GM12878 (cell line): Measurements from ENCODE around the gene BCL2. TPM values are rescaled to one million over a fixed set of nuclear protein-coding genes. Genes with fewer than 3 reads are reported as not detected.

Source experiments
- ATAC-seq: fragments of 200-7000 bp; cut with Tn5 transposase; 3 replicates; pipeline ENCODE4 v1.9.1; 2020; ENCODE audit warnings: mild to moderate bottlenecking, moderate library complexity
- BruUV-seq: library from RNA; stranded (reverse); fragments of 400-500 nt; replicated peaks from 2 replicates; lab custom pipeline; 2021; lab: Mats Ljungman, UMichigan
- CTCF ChIA-PET: fragments of 300-600 bp; sonication (Branson Sonifier 250); formaldehyde crosslinking; extraction: SDS; loops from one replicate; lab custom pipeline; 2021; ENCODE audit warnings: inconsistent platforms; lab: Yijun Ruan, JAX
- POLR2A ChIA-PET: fragments of 350-600 bp; formaldehyde crosslinking; extraction: SDS; loops from one replicate; lab custom pipeline; 2021; ENCODE audit warnings: inconsistent platforms; lab: Charles Lee
- RAD21 ChIA-PET: fragments of 300-600 bp; sonication (Branson Sonifier 250); formaldehyde crosslinking; loops from one replicate; lab custom pipeline; 2023; ENCODE audit warnings: antibody characterized with exemption; ENCODE audit not compliant: unreplicated experiment; lab: Charles Lee
- SMC1A ChIA-PET: fragments of 300-600 bp; sonication (Branson Sonifier 250); formaldehyde crosslinking; loops from one replicate; lab custom pipeline; 2023; ENCODE audit not compliant: unreplicated experiment, uncharacterized antibody; lab: Charles Lee
- DNase-seq: peaks from one replicate; pipeline ENCODE4 v3.0.0-alpha.2; 2011; ENCODE audit warnings: low read depth, low spot score
- FAIRE-seq: peaks from 3 replicates; lab custom pipeline; 2011; peaks lifted over from hg19 to GRCh38; lab: Jason Lieb, UNC
- H2AFZ ChIP-seq: 2 replicates; pipeline ENCODE4 v1.6.0; 2011; ENCODE audit warnings: low read depth, low read length, control low read depth; ENCODE audit not compliant: control insufficient read depth
- H3K27ac ChIP-seq: 2 replicates; pipeline ENCODE4 v1.5.1; 2011; ENCODE audit warnings: control low read depth; ENCODE audit not compliant: control insufficient read depth, insufficient read depth
- H3K27me3 ChIP-seq, 2 experiments: replicated peaks in 1 of 2; 2 replicates each; pipeline versions ENCODE4 v1.6.0 to v1.6.1; 2011; ENCODE audit warnings: low read length in 1 of 2; ENCODE audit not compliant: control insufficient read depth in 2 of 2, insufficient read depth in 2 of 2
- H3K36me3 ChIP-seq, 2 experiments: 2 replicates each; pipeline ENCODE4 v1.5.1; 2011; ENCODE audit warnings: low read length in 1 of 2; ENCODE audit not compliant: control insufficient read depth in 2 of 2, insufficient read depth in 2 of 2
- H3K4me1 ChIP-seq: 2 replicates; pipeline ENCODE4 v1.6.1; 2011; ENCODE audit warnings: mild to moderate bottlenecking, low read length, moderate library complexity, mixed read lengths; ENCODE audit not compliant: control insufficient read depth, insufficient read depth
- H3K4me2 ChIP-seq: 2 replicates; pipeline ENCODE4 v1.6.0; 2011; ENCODE audit warnings: control low read depth; ENCODE audit not compliant: control insufficient read depth, insufficient read depth
- H3K4me3 ChIP-seq: fragments of 200-600 bp; sonication (generic); 2 replicates; pipeline ENCODE4 v1.5.1; 2016
- H3K79me2 ChIP-seq: 2 replicates; pipeline ENCODE4 v1.6.0; 2011; ENCODE audit warnings: low read length; ENCODE audit not compliant: control insufficient read depth, insufficient read depth
- H3K9ac ChIP-seq: 2 replicates; pipeline ENCODE4 v1.8.0; 2011; ENCODE audit warnings: low read length, control low read depth, mixed read lengths; ENCODE audit not compliant: control insufficient read depth, insufficient read depth
- H3K9me3 ChIP-seq: replicated peaks from 3 replicates; pipeline ENCODE4 v1.5.1; 2011; ENCODE audit warnings: mild to moderate bottlenecking, low read length; ENCODE audit not compliant: control insufficient read depth, insufficient read depth
- H4K20me1 ChIP-seq: 2 replicates; pipeline ENCODE4 v1.6.0; 2011; ENCODE audit not compliant: control insufficient read depth, insufficient read depth
- HSF1 ChIP-seq: fragments of 150-350 bp; IDR thresholded peaks from 2 replicates; pipeline ENCODE4 v1.6.1; 2014; ENCODE audit warnings: mild to moderate bottlenecking, low read depth, low read length
- NFYA ChIP-seq: IDR thresholded peaks from 2 replicates; pipeline ENCODE4 v1.6.1; 2011; ENCODE audit warnings: low read depth, mild to moderate bottlenecking, low read length, improper control_type of control experiment, borderline replicate concordance
- RCOR1 ChIP-seq: conservative IDR thresholded peaks from 2 replicates; pipeline ENCODE4 v1.6.1; 2012; ENCODE audit warnings: low read depth, low read length, improper control_type of control experiment
- SMAD5 ChIP-seq: IDR thresholded peaks from 2 replicates; pipeline ENCODE4 v1.6.1; 2016; ENCODE audit warnings: antibody characterized with exemption, low read depth
- SP1 ChIP-seq: IDR thresholded peaks from one replicate; pipeline ENCODE4 v1.6.1; 2011; ENCODE audit warnings: low read depth, low read length
- TBL1XR1 ChIP-seq: IDR thresholded peaks from 2 replicates; pipeline ENCODE4 v1.6.1; 2012; ENCODE audit warnings: low read depth, low read length, improper control_type of control experiment
- ZNF687 ChIP-seq: fragments of 450-650 bp; IDR thresholded peaks from 2 replicates; pipeline ENCODE4 v1.6.1; 2017; ENCODE audit warnings: mild to moderate bottlenecking, moderate library complexity
- WGBS: methylation state at CpG from one replicate; pipeline ENCODE4 v1.1.6; 2016; ENCODE audit warnings: low lambda C conversion rate; ENCODE audit not compliant: insufficient replicate concordance, insufficient coverage; ENCODE audit errors: missing lambda C conversion rate; 5-methylcytosine and 5-hydroxymethylcytosine counted together
- in situ Hi-C: fragments of 300-500 bp; cut with MboI; formaldehyde crosslinking; loops from 9 replicates; pipeline ENCODE4 v1.14.3; 2018; ENCODE audit warnings: mixed read lengths
- intact Hi-C: fragments of 100-400 bp; cut with micrococcal nuclease; formaldehyde crosslinking; loops from one replicate; pipeline ENCODE4 v1.14.2; 2022; ENCODE audit not compliant: unreplicated experiment
- polyA plus RNA-seq, 11 experiments: library from polyadenylated mRNA; depleted of rRNA in 4 of 11; unstranded in 6 of 11; stranded (reverse) in 5 of 11; fragments of >200 nt; fragmentation: Nextera tagmentation in 4 of 11; fragmentation: Illumina TruSeq in 1 of 11; extraction: Ambion mirVana in 4 of 11; extraction: Trizol in 1 of 11; gene quantifications; 1 replicate in 1 of 11; 2 replicates in 10 of 11; pipeline versions ENCODE4 v1.2.1 to v1.2.3, GENCODE V29; 2011 to 2016; ENCODE audit warnings: inconsistent platforms in 2 of 11, missing spikeins in 2 of 11, low read depth in 1 of 11
- total RNA-seq, 4 experiments: library from RNA; depleted of rRNA in 3 of 4; stranded (reverse); fragments of >200 nt in 3 of 4; fragmentation: Illumina TruSeq in 1 of 4; extraction: Trizol in 1 of 4; gene quantifications; 2 replicates each; pipeline versions ENCODE4 v1.2.1 to v1.2.3, GENCODE V29; 2013 to 2021
- TF ChIP-seq, protein P1 (sequence below): fragments of 450-650 bp; formaldehyde crosslinking; IDR thresholded peaks from 2 replicates; pipeline ENCODE4 v1.5.0; 2022; ENCODE audit warnings: mild to moderate bottlenecking, missing genetic modification characterization

BCL2 gene
- total and polyA plus RNA-seq, 10 of the 15 experiments (the other 5 are each of a cell fraction or from before 2014, with no cell fraction given) = 4.1 to 47.8 (median 19.3) TPM

GRCh38 chr18:63120620-63121019 is 198.9 kb downstream of the BCL2 start:
- Histone ChIP-seq H3K27ac (no peak overlapping the region), H4K20me1 (no peaks in the 10 kb centered on the region), H3K27me3 (no peaks in the 10 kb centered on the region), H2AFZ (no peak overlapping the region), H3K9me3 (no peaks in the 10 kb centered on the region), H3K36me3 (no peaks in the 10 kb centered on the region), H3K4me3 (no peak overlapping the region), H3K9ac (no peak overlapping the region), H3K79me2 (no peaks in the 10 kb centered on the region), H3K4me2 (no peak overlapping the region), H3K4me1 (no peaks in the 10 kb centered on the region)
- no TSS peak for BruUV-seq
- FAIRE-seq (no peak), DNase-seq (no peak), ATAC-seq (no peak)
- in situ Hi-C loops (no loop called here), intact Hi-C loops (no loop called here)
- TF ChIP-seq, protein P1, sequence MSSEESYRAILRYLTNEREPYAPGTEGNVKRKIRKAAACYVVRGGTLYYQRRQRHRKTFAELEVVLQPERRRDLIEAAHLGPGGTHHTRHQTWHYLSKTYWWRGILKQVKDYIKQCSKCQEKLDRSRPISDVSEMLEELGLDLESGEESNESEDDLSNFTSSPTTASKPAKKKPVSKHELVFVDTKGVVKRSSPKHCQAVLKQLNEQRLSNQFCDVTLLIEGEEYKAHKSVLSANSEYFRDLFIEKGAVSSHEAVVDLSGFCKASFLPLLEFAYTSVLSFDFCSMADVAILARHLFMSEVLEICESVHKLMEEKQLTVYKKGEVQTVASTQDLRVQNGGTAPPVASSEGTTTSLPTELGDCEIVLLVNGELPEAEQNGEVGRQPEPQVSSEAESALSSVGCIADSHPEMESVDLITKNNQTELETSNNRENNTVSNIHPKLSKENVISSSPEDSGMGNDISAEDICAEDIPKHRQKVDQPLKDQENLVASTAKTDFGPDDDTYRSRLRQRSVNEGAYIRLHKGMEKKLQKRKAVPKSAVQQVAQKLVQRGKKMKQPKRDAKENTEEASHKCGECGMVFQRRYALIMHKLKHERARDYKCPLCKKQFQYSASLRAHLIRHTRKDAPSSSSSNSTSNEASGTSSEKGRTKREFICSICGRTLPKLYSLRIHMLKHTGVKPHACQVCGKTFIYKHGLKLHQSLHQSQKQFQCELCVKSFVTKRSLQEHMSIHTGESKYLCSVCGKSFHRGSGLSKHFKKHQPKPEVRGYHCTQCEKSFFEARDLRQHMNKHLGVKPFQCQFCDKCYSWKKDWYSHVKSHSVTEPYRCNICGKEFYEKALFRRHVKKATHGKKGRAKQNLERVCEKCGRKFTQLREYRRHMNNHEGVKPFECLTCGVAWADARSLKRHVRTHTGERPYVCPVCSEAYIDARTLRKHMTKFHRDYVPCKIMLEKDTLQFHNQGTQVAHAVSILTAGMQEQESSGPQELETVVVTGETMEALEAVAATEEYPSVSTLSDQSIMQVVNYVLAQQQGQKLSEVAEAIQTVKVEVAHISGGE = no peak
- TF ChIP-seq SP1 (no peak), TBL1XR1 (no peak), RCOR1 (no peak), ZNF687 (no peak), HSF1 (no peak), SMAD5 (no peak), NFYA (no peak)
- CTCF ChIA-PET = interaction anchor here (0.7 to 6.8 kb wide), 21 partner anchors 11 to 319 kb away, joined by 3 to 70 read pairs (median 5); partner anchors contain the start of gene BCL2
- POLR2A ChIA-PET = no interaction called here
- RAD21 ChIA-PET = interaction anchor here (0.7 to 2.6 kb wide), 7 partner anchors 13 to 318 kb away, joined by 3 to 10 read pairs (median 3); no protein-coding TSS in a partner anchor
- SMC1A ChIA-PET = interaction anchor here (0.7 to 2.8 kb wide), 23 partner anchors 10 to 463 kb away, joined by 3 to 19 read pairs (median 5); no protein-coding TSS in a partner anchor
- 77% methylated on average over 4 of the region's 4 CpGs for WGBS
